Esophagus muscularis mucosa (tissue), 4 donors: Measurements from ENCODE around the gene POU2AF3.

ENCODE experiments used
- CTCF ChIP-seq, 3 experiments: fragments of 200-600 bp in 2 of 3; fragments of 450-650 bp in 1 of 3; sonication (generic) in 2 of 3; IDR thresholded peaks; one replicate each; pipeline ENCODE4 v1.5.1; 2017 to 2019; ENCODE audit warnings: antibody characterized with exemption in 3 of 3, mild to moderate bottlenecking in 2 of 3, moderate library complexity in 1 of 3
- EP300 ChIP-seq: sonication (generic); formaldehyde crosslinking; IDR thresholded peaks from one replicate; pipeline ENCODE4 v1.6.1; 2017; ENCODE audit warnings: antibody characterized with exemption
- POLR2A ChIP-seq: fragments of 450-650 bp; IDR thresholded peaks from one replicate; pipeline ENCODE4 v1.6.1; 2017; ENCODE audit warnings: antibody characterized with exemption, moderate library complexity, mild to moderate bottlenecking, low read depth

GRCh38 chr11:111329306-111330204 lies 31.2 kb downstream of the POU2AF3 start:
- TF ChIP-seq POLR2A (no peak), CTCF (IDR thresholded peaks at IDR 0.05) (no peak), EP300 (no peak)
